Activated CD8-positive, alpha-beta memory T cell treated with anti-CD3 and anti-CD28 coated beads, Interleukin-2, amount 10 ng/mL, durations not matched to agents 7 days and 5 days (primary cell): Measurements from ENCODE around the gene GALNT18. TPM values are rescaled to one million over a fixed set of nuclear protein-coding genes. Genes with fewer than 3 reads are reported as not detected.

ENCODE experiments used
- ATAC-seq: fragments of 150-1000 bp; cut with Tn5 transposase; one replicate; pipeline ENCODE4 v1.10.0; 2021; ENCODE audit warnings: moderate library complexity
- CTCF ChIA-PET: fragments of 350-600 bp; sonication (Branson Sonifier 250); formaldehyde crosslinking; loops from one replicate; lab custom pipeline; 2021; ENCODE audit warnings: antibody characterized with exemption; lab: Charles Lee
- DNase-seq: peaks from one replicate; pipeline ENCODE4 v3.0.0-alpha.2; 2020
- H3K27ac Mint-ChIP-seq: one replicate; pipeline ENCODE4 v1.8.0; 2021; ENCODE audit warnings: mild to moderate bottlenecking, mixed read lengths
- H3K27me3 Mint-ChIP-seq: one replicate; pipeline ENCODE4 v1.8.0; 2021; ENCODE audit warnings: mixed read lengths
- H3K36me3 Mint-ChIP-seq: one replicate; pipeline ENCODE4 v1.8.0; 2021; ENCODE audit warnings: mild to moderate bottlenecking, mixed read lengths
- H3K4me1 Mint-ChIP-seq: one replicate; pipeline ENCODE4 v1.8.0; 2021; ENCODE audit warnings: mixed read lengths
- H3K4me3 Mint-ChIP-seq: one replicate; pipeline ENCODE4 v1.8.0; 2021; ENCODE audit warnings: mild to moderate bottlenecking, moderate library complexity, mixed read lengths
- H3K9me3 Mint-ChIP-seq: one replicate; pipeline ENCODE4 v1.8.0; 2022; ENCODE audit warnings: low read depth, mixed read lengths
- total RNA-seq, 2 experiments: library from RNA; stranded (reverse); gene quantifications; one replicate each; pipeline ENCODE4 v1.2.3, GENCODE V29; 2021

The GALNT18 gene
- total RNA-seq, 2 experiments from 2014 or later, result 0.32 to 0.70 TPM

- Mint-ChIP-seq H3K27me3 (peaks cover 29% of the 10 kb centered on the region), H3K27ac (no peak overlapping the region), H3K4me3 (no peak overlapping the region), H3K36me3 (no peaks in the 10 kb centered on the region), H3K9me3 (no peaks in the 10 kb centered on the region), H3K4me1 (no peaks in the 10 kb centered on the region)
- CTCF ChIA-PET, result no interaction called here
- DNase-seq (no peak), ATAC-seq (no peak)
Measured at GRCh38 chr11:11657218-11657955, 35.6 kb upstream of the GALNT18 start.

- ATAC-seq (no peak), DNase-seq (no peak)
- no peaks in the 10 kb centered on the region for H3K4me1 Mint-ChIP-seq
- no peaks in the 10 kb centered on the region for H3K9me3 Mint-ChIP-seq
- H3K36me3 Mint-ChIP-seq, result no peaks in the 10 kb centered on the region
- CTCF ChIA-PET, result no interaction called here
- no peak overlapping the region for H3K4me3 Mint-ChIP-seq
- peaks cover 29% of the 10 kb centered on the region for H3K27me3 Mint-ChIP-seq
- no peak overlapping the region for H3K27ac Mint-ChIP-seq
Measured at GRCh38 chr11:11641581-11641980, 19.8 kb upstream of the GALNT18 start.

- H3K27me3 Mint-ChIP-seq, result peaks cover 23% of the 10 kb centered on the region
- no peaks in the 10 kb centered on the region for H3K4me1 Mint-ChIP-seq
- no peaks in the 10 kb centered on the region for H3K9me3 Mint-ChIP-seq
- ATAC-seq (no peak), DNase-seq (no peak)
- no peak overlapping the region for H3K27ac Mint-ChIP-seq
- no peak overlapping the region for H3K4me3 Mint-ChIP-seq
- CTCF ChIA-PET, result no interaction called here
- H3K36me3 Mint-ChIP-seq, result no peaks in the 10 kb centered on the region
Measured at GRCh38 chr11:11640996-11641395, 19.2 kb upstream of the GALNT18 start.

GRCh38 chr11:11640152-11640551 lies 18.3 kb upstream of the GALNT18 start:
- Mint-ChIP-seq H3K27me3 (peaks cover 19% of the 10 kb centered on the region), H3K27ac (no peak overlapping the region), H3K36me3 (no peaks in the 10 kb centered on the region), H3K4me3 (no peak overlapping the region), H3K9me3 (no peaks in the 10 kb centered on the region), H3K4me1 (no peaks in the 10 kb centered on the region)
- CTCF ChIA-PET, result no interaction called here
- DNase-seq (no peak), ATAC-seq (no peak)

GRCh38 chr11:11636671-11637070 lies 14.9 kb upstream of the GALNT18 start:
- H3K27ac Mint-ChIP-seq, result no peak overlapping the region
- CTCF ChIA-PET, result no interaction called here
- no peak overlapping the region for H3K4me3 Mint-ChIP-seq
- no peak for ATAC-seq
- no peak for DNase-seq
- no peaks in the 10 kb centered on the region for H3K4me1 Mint-ChIP-seq
- peaks cover 21% of the 10 kb centered on the region for H3K27me3 Mint-ChIP-seq
- H3K9me3 Mint-ChIP-seq, result no peaks in the 10 kb centered on the region
- H3K36me3 Mint-ChIP-seq, result no peaks in the 10 kb centered on the region

- Mint-ChIP-seq H3K36me3 (no peaks in the 10 kb centered on the region), H3K9me3 (no peaks in the 10 kb centered on the region), H3K27me3 (peaks cover 20% of the 10 kb centered on the region), H3K27ac (no peak overlapping the region), H3K4me3 (no peak overlapping the region), H3K4me1 (no peaks in the 10 kb centered on the region)
- DNase-seq (no peak), ATAC-seq (no peak)
- CTCF ChIA-PET, result no interaction called here
Measured at GRCh38 chr11:11635443-11635842, 13.6 kb upstream of the GALNT18 start.

- H3K27ac Mint-ChIP-seq, result no peak overlapping the region
- CTCF ChIA-PET, result no interaction called here
- peaks cover 33% of the 10 kb centered on the region for H3K27me3 Mint-ChIP-seq
- no peaks in the 10 kb centered on the region for H3K9me3 Mint-ChIP-seq
- H3K4me3 Mint-ChIP-seq, result no peak overlapping the region
- ATAC-seq (no peak), DNase-seq (no peak)
- no peaks in the 10 kb centered on the region for H3K4me1 Mint-ChIP-seq
- H3K36me3 Mint-ChIP-seq, result no peaks in the 10 kb centered on the region
Measured at GRCh38 chr11:11629368-11629767, 7.6 kb upstream of the GALNT18 start.

- ATAC-seq (no peak), DNase-seq (no peak)
- Mint-ChIP-seq H3K27me3 (peaks cover 38% of the 10 kb centered on the region), H3K9me3 (no peaks in the 10 kb centered on the region), H3K36me3 (no peaks in the 10 kb centered on the region), H3K27ac (no peak overlapping the region), H3K4me1 (no peaks in the 10 kb centered on the region), H3K4me3 (no peak overlapping the region)
- CTCF ChIA-PET, result no interaction called here
Measured at GRCh38 chr11:11628651-11629050, 6.8 kb upstream of the GALNT18 start.

GRCh38 chr11:11626128-11626527 lies 4.3 kb upstream of the GALNT18 start:
- Mint-ChIP-seq H3K27ac (no peak overlapping the region), H3K4me1 (no peaks in the 10 kb centered on the region), H3K27me3 (peaks cover 48% of the 10 kb centered on the region), H3K9me3 (no peaks in the 10 kb centered on the region), H3K36me3 (no peaks in the 10 kb centered on the region), H3K4me3 (no peak overlapping the region)
- no peak for ATAC-seq
- CTCF ChIA-PET, result no interaction called here
- no peak for DNase-seq

- Mint-ChIP-seq H3K9me3 (no peaks in the 10 kb centered on the region), H3K27ac (no peak overlapping the region), H3K27me3 (peaks cover 52% of the 10 kb centered on the region), H3K36me3 (no peaks in the 10 kb centered on the region), H3K4me3 (no peak overlapping the region), H3K4me1 (peaks cover 3% of the 10 kb centered on the region)
- DNase-seq (no peak), ATAC-seq (no peak)
- CTCF ChIA-PET, result interaction anchor here (1.7 kb wide), 1 partner anchor 164 kb away, joined by 3 read pairs; no protein-coding TSS in a partner anchor
Measured at GRCh38 chr11:11624926-11625325, 3.1 kb upstream of the GALNT18 start.

- no peaks in the 10 kb centered on the region for H3K36me3 Mint-ChIP-seq
- no peak overlapping the region for H3K4me3 Mint-ChIP-seq
- H3K9me3 Mint-ChIP-seq, result no peaks in the 10 kb centered on the region
- ATAC-seq (no peak), DNase-seq (no peak)
- H3K27ac Mint-ChIP-seq, result no peak overlapping the region
- H3K4me1 Mint-ChIP-seq, result peaks cover 3% of the 10 kb centered on the region
- CTCF ChIA-PET, result interaction anchor here (1.7 kb wide), 1 partner anchor 164 kb away, joined by 3 read pairs; no protein-coding TSS in a partner anchor
- H3K27me3 Mint-ChIP-seq, result peaks cover 59% of the 10 kb centered on the region
Measured at GRCh38 chr11:11624204-11624603, 2.4 kb upstream of the GALNT18 start.

- CTCF ChIA-PET, result no interaction called here
- DNase-seq, result no peak
- Mint-ChIP-seq H3K27ac (no peak overlapping the region), H3K4me3 (no peak overlapping the region), H3K9me3 (no peaks in the 10 kb centered on the region), H3K4me1 (peaks cover 3% of the 10 kb centered on the region), H3K27me3 (peaks cover 68% of the 10 kb centered on the region), H3K36me3 (no peaks in the 10 kb centered on the region)
- ATAC-seq, result no peak
Measured at GRCh38 chr11:11622772-11623171, 967 bp upstream of the GALNT18 start.

- H3K4me3 Mint-ChIP-seq, result no peak overlapping the region
- DNase-seq, result no peak
- no peak overlapping the region for H3K27ac Mint-ChIP-seq
- ATAC-seq, result no peak
- H3K36me3 Mint-ChIP-seq, result no peaks in the 10 kb centered on the region
- CTCF ChIA-PET, result no interaction called here
- H3K9me3 Mint-ChIP-seq, result no peaks in the 10 kb centered on the region
- peaks cover 70% of the 10 kb centered on the region for H3K27me3 Mint-ChIP-seq
- peaks cover 3% of the 10 kb centered on the region for H3K4me1 Mint-ChIP-seq
Measured at GRCh38 chr11:11622340-11622706, 518 bp upstream of the GALNT18 start.

GRCh38 chr11:11620921-11621572 lies 758 bp downstream of the GALNT18 start:
- peak overlapping the region; percentile 63 for H3K4me3 Mint-ChIP-seq
- ATAC-seq (peak; percentile 4), DNase-seq (peak; percentile 43)
- peaks cover 79% of the 10 kb centered on the region for H3K27me3 Mint-ChIP-seq
- H3K9me3 Mint-ChIP-seq, result no peaks in the 10 kb centered on the region
- no peak overlapping the region for H3K27ac Mint-ChIP-seq
- peaks cover 3% of the 10 kb centered on the region for H3K4me1 Mint-ChIP-seq
- CTCF ChIA-PET, result no interaction called here
- H3K36me3 Mint-ChIP-seq, result no peaks in the 10 kb centered on the region
